Measurements from ENCODE around the gene METTL2B.
A peak's percentile ranks its signal among the peaks of the same experiment; 100 is the strongest.

Gene METTL2B, protein sequence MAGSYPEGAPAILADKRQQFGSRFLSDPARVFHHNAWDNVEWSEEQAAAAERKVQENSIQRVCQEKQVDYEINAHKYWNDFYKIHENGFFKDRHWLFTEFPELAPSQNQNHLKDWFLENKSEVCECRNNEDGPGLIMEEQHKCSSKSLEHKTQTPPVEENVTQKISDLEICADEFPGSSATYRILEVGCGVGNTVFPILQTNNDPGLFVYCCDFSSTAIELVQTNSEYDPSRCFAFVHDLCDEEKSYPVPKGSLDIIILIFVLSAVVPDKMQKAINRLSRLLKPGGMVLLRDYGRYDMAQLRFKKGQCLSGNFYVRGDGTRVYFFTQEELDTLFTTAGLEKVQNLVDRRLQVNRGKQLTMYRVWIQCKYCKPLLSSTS

GRCh38 chr7:128476402-128477335 is at the start of gene METTL2B:
Gene METTL2B, plus strand, starts transcription at chr7:128476748. Its CDS starts 18 bp downstream, at chr7:128476766.
- peak within 1 kb of the TSS; percentile 76 for H3K4me3 ChIP-seq (ENCODE audit: low read depth, low read length)
- peak; percentile 69 for DNase-seq (ENCODE audit: low read depth)

DNA sequence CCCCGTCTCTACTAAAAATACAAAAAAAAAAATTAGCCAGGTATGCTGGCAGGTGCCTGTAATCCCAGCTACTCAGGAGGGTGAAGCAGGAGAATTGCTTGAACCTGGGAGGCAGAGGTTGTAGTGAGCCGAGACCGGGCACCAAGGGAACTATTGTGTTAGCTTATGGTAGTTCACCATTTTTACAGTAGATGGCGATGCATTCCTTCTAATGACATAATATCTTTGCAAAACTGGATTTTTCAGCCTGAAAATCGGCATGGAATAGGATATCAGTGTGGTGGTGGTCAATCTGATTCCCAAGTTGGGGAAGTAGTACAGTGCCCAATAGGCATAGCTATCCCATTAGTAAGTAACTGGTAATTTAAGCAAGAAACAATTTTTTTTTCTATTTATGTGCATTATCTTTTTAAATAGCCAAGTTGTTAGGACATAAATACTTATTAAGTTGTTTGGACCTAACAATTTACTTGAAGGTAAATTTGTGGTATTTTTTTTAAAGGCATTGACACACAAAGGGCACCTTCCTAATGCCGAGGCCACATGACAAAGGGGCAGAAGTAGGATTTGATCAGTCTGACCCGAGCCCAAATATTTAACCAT is 49.2 kb upstream of the METTL2B start:
- no peak for DNase-seq (ENCODE audit: low read depth)
- no peak overlapping the region for H3K4me3 ChIP-seq (ENCODE audit: low read depth, low read length)

DNA sequence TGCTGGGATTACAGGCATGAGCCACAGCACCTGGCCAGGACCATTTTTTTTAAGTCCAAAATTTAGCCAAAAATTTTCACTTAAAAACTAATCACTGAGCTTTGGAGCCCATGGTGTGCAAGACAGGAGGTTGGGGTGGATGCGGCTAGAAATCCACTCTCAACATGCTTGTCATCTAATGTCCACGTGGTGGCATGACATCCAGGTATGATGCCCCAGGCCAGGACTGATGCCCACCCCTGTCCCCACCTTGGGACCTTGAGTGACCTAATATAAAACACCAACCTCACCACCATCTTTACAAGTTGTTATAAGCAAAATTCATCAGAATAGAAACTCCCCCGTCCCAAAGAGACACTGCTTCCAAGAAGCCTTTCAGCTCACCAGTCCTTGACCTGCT is 46.3 kb upstream of the METTL2B start:
- H3K4me3 ChIP-seq (ENCODE audit: low read depth, low read length): no peak overlapping the region
- DNase-seq (ENCODE audit: low read depth): no peak

- no peak overlapping the region for H3K4me3 ChIP-seq (ENCODE audit: low read depth, low read length)
- DNase-seq (ENCODE audit: low read depth): no peak
Observed at GRCh38 chr7:128431221-128431620, 45.3 kb upstream of the METTL2B start.

DNA sequence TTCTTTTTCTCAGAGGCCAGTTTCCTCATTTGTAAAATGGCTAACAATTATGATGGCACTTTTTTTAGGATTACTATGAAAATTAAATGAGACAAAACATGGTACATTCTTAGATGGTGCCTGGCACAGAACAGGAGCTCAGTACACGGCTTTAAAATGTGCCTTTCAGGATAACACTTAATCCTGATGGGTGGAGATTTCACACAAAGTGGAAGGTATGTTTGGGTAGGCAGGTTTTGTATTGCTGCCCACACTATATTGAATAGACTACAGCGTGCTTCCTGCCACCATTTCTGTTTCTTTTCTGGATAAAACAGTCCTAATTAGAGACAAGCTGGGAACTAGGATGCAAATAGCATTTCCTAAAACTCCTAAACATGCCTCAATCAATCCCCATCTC is 44.8 kb upstream of the METTL2B start:
- DNase-seq (ENCODE audit: low read depth): no peak
- H3K4me3 ChIP-seq (ENCODE audit: low read depth, low read length): no peak overlapping the region

DNA sequence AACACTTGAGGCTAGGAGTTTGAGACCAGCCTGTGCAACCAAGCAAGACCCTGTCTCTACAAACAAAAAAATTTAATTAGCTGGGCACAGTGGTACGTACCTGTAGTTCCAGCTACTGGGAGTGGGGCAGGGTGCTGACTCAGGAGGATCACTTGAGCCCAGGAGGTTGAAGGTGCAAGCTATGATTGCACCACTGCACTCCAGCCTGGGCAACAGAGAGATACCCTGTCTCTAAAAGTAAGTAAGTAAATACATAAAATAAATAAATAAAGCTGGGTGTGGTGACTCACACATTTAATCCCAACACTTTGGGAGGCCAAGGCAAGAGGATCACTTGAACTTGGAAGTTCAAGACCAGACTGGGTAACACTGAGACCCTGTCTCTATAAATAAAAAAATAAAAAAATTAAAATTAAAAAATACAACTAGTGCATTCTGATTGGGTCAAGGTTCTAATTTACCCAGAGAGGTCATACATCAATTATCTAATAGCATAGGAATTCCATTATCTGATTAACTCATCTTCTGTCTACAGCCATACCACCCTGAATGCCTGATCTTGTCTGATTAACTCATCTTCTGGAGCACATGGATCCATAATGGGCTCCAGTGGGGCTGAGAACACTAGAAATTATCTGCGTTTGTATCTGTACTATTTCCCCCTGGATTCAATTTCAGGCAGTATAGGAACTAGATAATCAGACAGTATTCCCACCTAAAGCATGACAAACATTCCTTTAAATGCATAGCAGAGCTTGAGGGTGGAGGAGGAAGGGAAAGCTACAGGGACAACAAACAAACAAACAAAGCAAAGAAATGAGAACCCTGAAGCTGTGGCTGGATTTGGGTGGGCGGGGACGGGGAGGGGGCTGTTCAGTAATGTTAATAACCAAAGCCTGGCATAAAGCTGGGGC is 41.9 kb upstream of the METTL2B start:
- DNase-seq (ENCODE audit: low read depth): no peak
- no peak overlapping the region for H3K4me3 ChIP-seq (ENCODE audit: low read depth, low read length)

GRCh38 chr7:128435327-128435686 is 41.2 kb upstream of the METTL2B start:
- no peak overlapping the region for H3K4me3 ChIP-seq (ENCODE audit: low read depth, low read length)
- no peak for DNase-seq (ENCODE audit: low read depth)

DNA sequence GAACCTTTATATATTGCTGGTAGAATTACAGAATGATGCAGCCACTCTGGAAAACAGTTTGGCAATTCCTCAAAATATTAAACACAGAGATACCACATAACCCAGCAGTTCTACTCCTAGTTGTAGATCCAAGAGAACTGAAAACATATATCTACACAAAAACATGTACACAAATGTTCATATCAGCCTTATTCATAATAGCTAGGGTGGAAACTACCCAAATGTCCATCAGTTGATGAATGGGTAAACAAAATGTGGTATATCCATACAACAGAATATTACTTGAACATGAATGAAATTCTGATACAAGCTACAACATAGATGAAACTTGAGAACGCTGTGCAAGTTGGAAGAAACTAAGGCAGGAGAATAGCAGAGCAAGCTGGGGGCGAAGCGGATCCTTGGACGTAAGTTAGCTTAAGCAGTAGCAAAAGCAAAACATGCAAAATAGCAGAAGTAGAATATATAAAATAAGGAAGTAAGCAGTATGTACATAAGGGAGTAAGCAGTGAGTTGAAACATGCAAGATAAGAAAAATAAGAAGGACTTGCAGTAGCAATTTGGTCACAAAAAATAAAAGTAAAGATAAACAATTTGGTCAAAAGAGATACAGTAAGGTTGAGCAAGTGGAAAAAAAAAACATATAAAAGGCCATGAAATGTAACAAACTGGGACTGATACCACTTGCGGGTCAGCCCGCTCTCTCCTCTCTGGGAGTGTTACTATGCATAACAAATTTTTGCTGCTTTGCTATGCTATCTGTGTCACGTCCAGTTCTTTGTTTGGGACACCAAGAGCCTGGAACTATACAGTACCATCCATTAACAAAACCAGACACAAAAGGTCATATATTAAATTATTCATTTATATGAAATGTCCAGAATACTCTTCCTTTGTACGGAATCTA is 38.9 kb upstream of the METTL2B start:
- H3K4me3 ChIP-seq (ENCODE audit: low read depth, low read length): no peak overlapping the region
- no peak for DNase-seq (ENCODE audit: low read depth)

DNA sequence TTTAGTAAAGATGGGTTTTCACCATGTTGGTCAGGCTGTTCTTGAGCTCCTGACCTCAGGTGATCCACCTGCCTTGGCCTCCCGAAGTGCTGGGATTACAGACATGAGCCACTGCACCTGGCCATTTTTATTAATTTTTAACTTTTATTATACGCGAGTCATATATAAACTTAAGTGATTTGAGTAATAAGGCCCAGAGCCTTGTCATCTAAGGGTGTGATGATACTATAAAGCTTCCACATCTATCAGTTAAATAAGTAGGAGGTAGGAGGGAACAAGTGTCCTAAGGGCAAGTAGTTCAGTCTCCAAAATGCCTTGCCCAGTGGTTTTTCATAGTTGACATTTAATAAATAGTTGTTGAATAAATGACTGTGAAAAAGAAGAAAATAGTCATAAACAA is 34.2 kb upstream of the METTL2B start:
- H3K4me3 ChIP-seq (ENCODE audit: low read depth, low read length): no peak overlapping the region
- no peak for DNase-seq (ENCODE audit: low read depth)

DNA sequence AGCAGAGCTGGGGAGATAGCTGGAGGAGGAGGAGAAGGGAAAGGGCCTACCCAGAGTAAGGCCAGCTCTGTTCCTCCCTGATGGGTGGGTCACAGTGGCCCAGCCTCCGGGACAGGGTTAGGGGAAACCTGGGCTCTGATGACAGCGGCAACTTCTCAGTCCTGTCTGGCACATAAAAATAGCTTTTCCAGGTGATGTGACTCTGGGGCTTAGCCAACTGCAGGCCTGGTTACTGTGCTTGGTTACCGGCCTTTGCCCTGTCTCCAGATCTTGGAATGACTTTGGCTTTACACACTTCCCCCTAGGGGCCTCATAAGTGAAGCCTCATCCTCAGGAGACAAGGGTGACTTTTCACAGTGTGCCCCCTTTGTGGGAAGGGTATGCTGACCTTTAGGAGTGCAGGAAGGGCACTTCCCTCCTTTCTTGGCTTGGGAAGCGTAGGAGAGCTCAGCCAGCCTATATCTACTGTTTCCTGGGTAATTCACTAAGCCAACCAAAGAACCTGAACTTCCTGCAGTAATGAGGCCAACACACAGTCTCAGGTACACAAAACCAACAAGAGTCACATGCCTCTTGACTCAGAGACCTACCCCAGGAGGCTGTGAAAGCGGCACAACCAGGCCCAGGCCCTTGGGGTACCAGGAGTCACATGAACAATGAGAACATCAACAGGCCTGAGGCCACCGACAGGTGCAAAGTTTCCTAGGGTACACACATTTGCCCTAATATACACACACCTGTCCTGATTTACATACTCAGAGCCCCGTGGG is 32.5 kb upstream of the METTL2B start:
- DNase-seq (ENCODE audit: low read depth): no peak
- H3K4me3 ChIP-seq (ENCODE audit: low read depth, low read length): no peak overlapping the region

DNA sequence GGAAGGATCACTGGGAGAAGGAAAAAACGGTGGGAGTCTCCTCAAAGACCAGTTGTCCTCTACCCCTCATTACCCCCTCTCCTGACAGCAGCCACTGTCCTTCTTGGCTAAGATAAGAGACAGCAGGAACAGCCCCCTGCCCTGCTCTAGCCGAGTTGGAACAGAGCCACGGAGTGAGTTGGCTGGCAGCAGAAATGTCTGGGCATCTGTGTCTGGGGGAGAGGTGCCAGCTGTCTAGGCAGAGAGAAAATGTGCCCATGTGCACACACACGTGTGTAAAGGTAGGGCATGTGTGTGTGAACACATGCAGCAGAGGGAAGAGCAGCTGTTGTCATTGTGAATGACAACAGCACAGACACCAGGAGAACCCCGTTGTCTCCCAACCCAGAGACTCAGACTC is 30.2 kb upstream of the METTL2B start:
- no peak for DNase-seq (ENCODE audit: low read depth)
- H3K4me3 ChIP-seq (ENCODE audit: low read depth, low read length): no peak overlapping the region

DNA sequence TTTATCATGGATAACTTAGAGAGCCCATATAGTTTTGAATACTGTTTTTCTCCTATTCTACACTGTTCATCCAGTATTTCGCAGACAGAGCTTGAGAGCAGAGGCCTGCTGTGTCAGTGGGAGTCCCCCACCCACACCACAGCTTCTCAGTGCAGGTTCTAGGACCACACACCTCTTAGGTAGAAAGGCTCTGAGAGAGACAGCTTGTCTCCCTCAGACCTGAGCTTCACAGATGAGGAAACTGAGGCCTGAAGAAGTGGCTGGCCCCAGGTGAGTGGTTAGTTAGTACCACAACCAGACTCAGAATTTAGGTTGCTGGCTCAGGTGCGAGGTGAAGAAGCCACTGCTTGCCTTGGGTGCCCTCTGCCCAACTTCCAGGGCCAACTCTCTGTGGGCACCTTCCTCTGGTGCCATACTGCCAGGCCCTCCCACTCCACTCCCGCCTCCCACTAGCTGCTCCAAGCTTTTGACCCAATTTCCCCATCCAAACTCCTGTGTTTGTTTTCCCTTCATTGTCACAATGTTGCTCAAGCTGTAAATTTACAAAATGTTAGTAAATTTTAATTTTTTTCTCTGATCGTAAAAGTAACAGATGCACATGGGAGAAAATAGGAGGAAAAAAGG is 28.5 kb upstream of the METTL2B start:
- DNase-seq (ENCODE audit: low read depth): no peak
- no peak overlapping the region for H3K4me3 ChIP-seq (ENCODE audit: low read depth, low read length)

- no peak for DNase-seq (ENCODE audit: low read depth)
- H3K4me3 ChIP-seq (ENCODE audit: low read depth, low read length): no peak overlapping the region
Observed at GRCh38 chr7:128448751-128449302, 27.7 kb upstream of the METTL2B start.

GRCh38 chr7:128450409-128450808 is 26.1 kb upstream of the METTL2B start:
- DNase-seq (ENCODE audit: low read depth): no peak
- no peak overlapping the region for H3K4me3 ChIP-seq (ENCODE audit: low read depth, low read length)

- H3K4me3 ChIP-seq (ENCODE audit: low read depth, low read length): no peak overlapping the region
- DNase-seq (ENCODE audit: low read depth): no peak
Observed at GRCh38 chr7:128450913-128451312, 25.6 kb upstream of the METTL2B start.

DNA sequence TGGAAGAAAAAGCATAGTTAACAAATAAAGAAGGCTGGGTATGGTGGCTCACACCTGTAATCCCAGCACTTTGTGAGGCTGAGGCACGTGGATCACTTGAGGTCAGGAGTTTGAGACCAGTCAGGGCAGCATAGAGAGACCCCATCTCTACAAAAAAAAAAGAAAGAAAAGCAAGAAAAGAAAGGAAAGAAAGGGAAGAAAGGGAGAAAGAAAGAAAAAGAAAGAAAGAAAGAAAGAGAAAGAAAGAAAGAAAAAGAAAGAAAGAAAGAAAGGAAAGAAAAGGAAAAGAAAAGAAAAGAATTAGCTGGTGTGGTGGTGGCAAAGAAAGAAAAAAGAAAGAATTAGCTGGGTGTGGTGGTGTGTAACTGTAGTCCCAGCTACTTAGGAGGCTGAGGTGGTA is 24.0 kb upstream of the METTL2B start:
- H3K4me3 ChIP-seq (ENCODE audit: low read depth, low read length): no peak overlapping the region
- DNase-seq (ENCODE audit: low read depth): no peak

Data from skeletal muscle cell (primary cell).